Measurements from ENCODE around the gene FRMPD3.

Gene FRMPD3

GRCh38 chrX:107448625-107448997, 841 bp upstream of the FRMPD3 start:
- Histone ChIP-seq H3K27ac (ENCODE audit: low read depth in 2 of 2, low read length in 2 of 2) (no peak overlapping the region), H3K9ac (ENCODE audit: low read depth in 1 of 2, low read length in 2 of 2) (no peak overlapping the region), H3K36me3 (ENCODE audit: control insufficient read depth in 2 of 2, insufficient read depth in 2 of 2, low read length in 2 of 2) (no peaks in the 10 kb centered on the region), H3K27me3 (ENCODE audit: control insufficient read depth in 2 of 2, insufficient read depth in 2 of 2, low read length in 2 of 2) (peaks cover 9 to 33% of the 10 kb centered on the region in 2 donors), H3K9me3 (ENCODE audit: control insufficient read depth in 2 of 2, low read length in 2 of 2) (no peaks in the 10 kb centered on the region), H3K4me3 (ENCODE audit: low read length in 2 of 2) (peak overlapping the region; percentile 50 to 60), H3K4me1 (ENCODE audit: control insufficient read depth in 2 of 2, insufficient read depth in 2 of 2, low read length in 2 of 2) (no peaks in the 10 kb centered on the region)

- Histone ChIP-seq H3K27me3 (ENCODE audit: control insufficient read depth in 2 of 2, insufficient read depth in 2 of 2, low read length in 2 of 2) (peaks cover 9 to 45% of the 10 kb centered on the region in 2 donors), H3K9ac (ENCODE audit: low read depth in 1 of 2, low read length in 2 of 2) (no peak overlapping the region), H3K27ac (ENCODE audit: low read depth in 2 of 2, low read length in 2 of 2) (no peak overlapping the region), H3K4me3 (ENCODE audit: low read length in 2 of 2) (no peak overlapping the region), H3K4me1 (ENCODE audit: control insufficient read depth in 2 of 2, insufficient read depth in 2 of 2, low read length in 2 of 2) (no peaks in the 10 kb centered on the region), H3K9me3 (ENCODE audit: control insufficient read depth in 2 of 2, low read length in 2 of 2) (no peaks in the 10 kb centered on the region), H3K36me3 (ENCODE audit: control insufficient read depth in 2 of 2, insufficient read depth in 2 of 2, low read length in 2 of 2) (no peaks in the 10 kb centered on the region)
Observed at GRCh38 chrX:107450823-107451509, 1.5 kb downstream of the FRMPD3 start.

GRCh38 chrX:107451731-107452130, 2.3 kb downstream of the FRMPD3 start:
- H3K27me3 ChIP-seq (ENCODE audit: control insufficient read depth in 2 of 2, insufficient read depth in 2 of 2, low read length in 2 of 2) = peaks cover 9 to 45% of the 10 kb centered on the region in 2 donors
- no peak overlapping the region for H3K4me3 ChIP-seq (ENCODE audit: low read length in 2 of 2)

GRCh38 chrX:107452581-107452980, 3.1 kb downstream of the FRMPD3 start:
- H3K4me1 ChIP-seq (ENCODE audit: control insufficient read depth in 2 of 2, insufficient read depth in 2 of 2, low read length in 2 of 2) = no peaks in the 10 kb centered on the region
- H3K4me3 ChIP-seq (ENCODE audit: low read length in 2 of 2) = no peak overlapping the region
- H3K9me3 ChIP-seq (ENCODE audit: control insufficient read depth in 2 of 2, low read length in 2 of 2) = no peaks in the 10 kb centered on the region
- no peaks in the 10 kb centered on the region for H3K36me3 ChIP-seq (ENCODE audit: control insufficient read depth in 2 of 2, insufficient read depth in 2 of 2, low read length in 2 of 2)
- H3K27me3 ChIP-seq (ENCODE audit: control insufficient read depth in 2 of 2, insufficient read depth in 2 of 2, low read length in 2 of 2) = peaks cover 9 to 43% of the 10 kb centered on the region in 2 donors
- no peak overlapping the region for H3K9ac ChIP-seq (ENCODE audit: low read depth in 1 of 2, low read length in 2 of 2)
- H3K27ac ChIP-seq (ENCODE audit: low read depth in 2 of 2, low read length in 2 of 2) = no peak overlapping the region

More at GRCh38 chrX:107451731-107452130, 2.3 kb downstream of the FRMPD3 start:
- H3K36me3 ChIP-seq (ENCODE audit: control insufficient read depth in 2 of 2, insufficient read depth in 2 of 2, low read length in 2 of 2) = no peaks in the 10 kb centered on the region
- no peak overlapping the region for H3K27ac ChIP-seq (ENCODE audit: low read depth in 2 of 2, low read length in 2 of 2)
- H3K9me3 ChIP-seq (ENCODE audit: control insufficient read depth in 2 of 2, low read length in 2 of 2) = no peaks in the 10 kb centered on the region
- no peak overlapping the region for H3K9ac ChIP-seq (ENCODE audit: low read depth in 1 of 2, low read length in 2 of 2)
- H3K4me1 ChIP-seq (ENCODE audit: control insufficient read depth in 2 of 2, insufficient read depth in 2 of 2, low read length in 2 of 2) = no peaks in the 10 kb centered on the region

- H3K4me1 ChIP-seq (ENCODE audit: control insufficient read depth in 2 of 2, insufficient read depth in 2 of 2, low read length in 2 of 2) = no peaks in the 10 kb centered on the region
- no peak overlapping the region for H3K4me3 ChIP-seq (ENCODE audit: low read length in 2 of 2)
- no peak overlapping the region for H3K9ac ChIP-seq (ENCODE audit: low read depth in 1 of 2, low read length in 2 of 2)
- H3K9me3 ChIP-seq (ENCODE audit: control insufficient read depth in 2 of 2, low read length in 2 of 2) = no peaks in the 10 kb centered on the region
- H3K27ac ChIP-seq (ENCODE audit: low read depth in 2 of 2, low read length in 2 of 2) = no peak overlapping the region
- peaks cover 9 to 30% of the 10 kb centered on the region in 2 donors for H3K27me3 ChIP-seq (ENCODE audit: control insufficient read depth in 2 of 2, insufficient read depth in 2 of 2, low read length in 2 of 2)
- H3K36me3 ChIP-seq (ENCODE audit: control insufficient read depth in 2 of 2, insufficient read depth in 2 of 2, low read length in 2 of 2) = no peaks in the 10 kb centered on the region
Observed at GRCh38 chrX:107454302-107454701, 4.8 kb downstream of the FRMPD3 start.

- H3K27me3 ChIP-seq (ENCODE audit: control insufficient read depth in 2 of 2, insufficient read depth in 2 of 2, low read length in 2 of 2) = peaks cover 5 to 22% of the 10 kb centered on the region in 2 donors
- H3K9ac ChIP-seq (ENCODE audit: low read depth in 1 of 2, low read length in 2 of 2) = no peak overlapping the region
- no peak overlapping the region for H3K27ac ChIP-seq (ENCODE audit: low read depth in 2 of 2, low read length in 2 of 2)
- no peak overlapping the region for H3K4me3 ChIP-seq (ENCODE audit: low read length in 2 of 2)
- H3K4me1 ChIP-seq (ENCODE audit: control insufficient read depth in 2 of 2, insufficient read depth in 2 of 2, low read length in 2 of 2) = no peaks in the 10 kb centered on the region
- H3K9me3 ChIP-seq (ENCODE audit: control insufficient read depth in 2 of 2, low read length in 2 of 2) = no peaks in the 10 kb centered on the region
- no peaks in the 10 kb centered on the region for H3K36me3 ChIP-seq (ENCODE audit: control insufficient read depth in 2 of 2, insufficient read depth in 2 of 2, low read length in 2 of 2)
Observed at GRCh38 chrX:107457289-107457688, 7.8 kb downstream of the FRMPD3 start.

GRCh38 chrX:107465932-107466620, 16.6 kb downstream of the FRMPD3 start:
- no peaks in the 10 kb centered on the region for H3K27me3 ChIP-seq (ENCODE audit: control insufficient read depth in 2 of 2, insufficient read depth in 2 of 2, low read length in 2 of 2)
- H3K27ac ChIP-seq (ENCODE audit: low read depth in 2 of 2, low read length in 2 of 2) = no peak overlapping the region

GRCh38 chrX:107467271-107467670, 17.8 kb downstream of the FRMPD3 start:
- Histone ChIP-seq H3K27me3 (ENCODE audit: control insufficient read depth in 2 of 2, insufficient read depth in 2 of 2, low read length in 2 of 2) (no peaks in the 10 kb centered on the region), H3K36me3 (ENCODE audit: control insufficient read depth in 2 of 2, insufficient read depth in 2 of 2, low read length in 2 of 2) (no peaks in the 10 kb centered on the region), H3K9me3 (ENCODE audit: control insufficient read depth in 2 of 2, low read length in 2 of 2) (no peaks in the 10 kb centered on the region), H3K4me1 (ENCODE audit: control insufficient read depth in 2 of 2, insufficient read depth in 2 of 2, low read length in 2 of 2) (no peaks in the 10 kb centered on the region), H3K4me3 (ENCODE audit: low read length in 2 of 2) (no peak overlapping the region), H3K9ac (ENCODE audit: low read depth in 1 of 2, low read length in 2 of 2) (no peak overlapping the region), H3K27ac (ENCODE audit: low read depth in 2 of 2, low read length in 2 of 2) (no peak overlapping the region)

More at GRCh38 chrX:107465932-107466620, 16.6 kb downstream of the FRMPD3 start:
- no peak overlapping the region for H3K4me3 ChIP-seq (ENCODE audit: low read length in 2 of 2)
- H3K9ac ChIP-seq (ENCODE audit: low read depth in 1 of 2, low read length in 2 of 2) = no peak overlapping the region
- no peaks in the 10 kb centered on the region for H3K9me3 ChIP-seq (ENCODE audit: control insufficient read depth in 2 of 2, low read length in 2 of 2)
- H3K4me1 ChIP-seq (ENCODE audit: control insufficient read depth in 2 of 2, insufficient read depth in 2 of 2, low read length in 2 of 2) = no peaks in the 10 kb centered on the region
- H3K36me3 ChIP-seq (ENCODE audit: control insufficient read depth in 2 of 2, insufficient read depth in 2 of 2, low read length in 2 of 2) = no peaks in the 10 kb centered on the region

- H3K27me3 ChIP-seq (ENCODE audit: control insufficient read depth in 2 of 2, insufficient read depth in 2 of 2, low read length in 2 of 2) = peaks cover 0 to 4% of the 10 kb centered on the region in 2 donors
Observed at GRCh38 chrX:107470198-107470597, 20.7 kb downstream of the FRMPD3 start.

GRCh38 chrX:107470971-107471370, 21.5 kb downstream of the FRMPD3 start:
- H3K4me1 ChIP-seq (ENCODE audit: control insufficient read depth in 2 of 2, insufficient read depth in 2 of 2, low read length in 2 of 2) = no peaks in the 10 kb centered on the region
- no peak overlapping the region for H3K9ac ChIP-seq (ENCODE audit: low read depth in 1 of 2, low read length in 2 of 2)
- no peaks in the 10 kb centered on the region for H3K36me3 ChIP-seq (ENCODE audit: control insufficient read depth in 2 of 2, insufficient read depth in 2 of 2, low read length in 2 of 2)
- H3K4me3 ChIP-seq (ENCODE audit: low read length in 2 of 2) = no peak overlapping the region
- no peak overlapping the region for H3K27ac ChIP-seq (ENCODE audit: low read depth in 2 of 2, low read length in 2 of 2)
- H3K27me3 ChIP-seq (ENCODE audit: control insufficient read depth in 2 of 2, insufficient read depth in 2 of 2, low read length in 2 of 2) = peaks cover 0 to 4% of the 10 kb centered on the region in 2 donors
- H3K9me3 ChIP-seq (ENCODE audit: control insufficient read depth in 2 of 2, low read length in 2 of 2) = no peaks in the 10 kb centered on the region

More at GRCh38 chrX:107470198-107470597, 20.7 kb downstream of the FRMPD3 start:
- Histone ChIP-seq H3K9me3 (ENCODE audit: control insufficient read depth in 2 of 2, low read length in 2 of 2) (no peaks in the 10 kb centered on the region), H3K36me3 (ENCODE audit: control insufficient read depth in 2 of 2, insufficient read depth in 2 of 2, low read length in 2 of 2) (no peaks in the 10 kb centered on the region), H3K9ac (ENCODE audit: low read depth in 1 of 2, low read length in 2 of 2) (no peak overlapping the region), H3K27ac (ENCODE audit: low read depth in 2 of 2, low read length in 2 of 2) (no peak overlapping the region), H3K4me1 (ENCODE audit: control insufficient read depth in 2 of 2, insufficient read depth in 2 of 2, low read length in 2 of 2) (no peaks in the 10 kb centered on the region), H3K4me3 (ENCODE audit: low read length in 2 of 2) (no peak overlapping the region)

Data from mucosa of rectum (tissue), 2 donors.